ENCODE data around the gene DNAJC1. TPM values are rescaled to one million over a fixed set of nuclear protein-coding genes. Genes with fewer than 3 reads are reported as not detected.

DNAJC1 gene
- total and polyA plus RNA-seq, 10 of the 15 experiments (the other 5 are each of a cell fraction or from before 2014, with no cell fraction given): 2.5 to 39.3 (median 20.4) TPM

- H3K4me1 ChIP-seq (ENCODE audit: control insufficient read depth, insufficient read depth, low read length): no peaks in the 10 kb centered on the region
- H2AFZ ChIP-seq (ENCODE audit: control insufficient read depth, low read depth, low read length): peak overlapping the region; percentile 1; the same call in 1 of the 2 replicates
- FAIRE-seq (no peak), ATAC-seq (no peak), DNase-seq (ENCODE audit: low read depth, low spot score) (no peak)
- no peaks in the 10 kb centered on the region for H4K20me1 ChIP-seq (ENCODE audit: control insufficient read depth, insufficient read depth)
- H3K27ac ChIP-seq (ENCODE audit: control insufficient read depth, insufficient read depth): no peak overlapping the region
- SMC1A ChIA-PET (ENCODE audit: uncharacterized antibody, unreplicated experiment): interaction anchor here (1.2 kb wide), 1 partner anchor 11 kb away, joined by 3 read pairs; no protein-coding TSS in a partner anchor
- no peak overlapping the region for H3K4me2 ChIP-seq (ENCODE audit: control insufficient read depth, insufficient read depth)
- no peaks in the 10 kb centered on the region for H3K79me2 ChIP-seq (ENCODE audit: control insufficient read depth, insufficient read depth, low read length)
- no peaks in the 10 kb centered on the region for H3K36me3 ChIP-seq (ENCODE audit: control insufficient read depth in 2 of 2, insufficient read depth in 2 of 2, low read length in 1 of 2)
- intact Hi-C loops (cut with micrococcal nuclease; ENCODE audit: unreplicated experiment): no loop called here
- H3K27me3 ChIP-seq (replicated peaks in 1 of 2; ENCODE audit: control insufficient read depth in 2 of 2, insufficient read depth in 2 of 2, low read length in 1 of 2): no peaks in the 10 kb centered on the region
- H3K4me3 ChIP-seq: no peak overlapping the region
- POLR2A ChIA-PET: no interaction called here
- WGBS (ENCODE audit: insufficient coverage, insufficient replicate concordance, low lambda C conversion rate, missing lambda C conversion rate): 0% methylated on average over 3 of the region's 3 CpGs
- no peaks in the 10 kb centered on the region for H3K9me3 ChIP-seq (replicated peaks; ENCODE audit: control insufficient read depth, insufficient read depth, low read length)
- in situ Hi-C loops (cut with MboI): no loop called here
- no peak overlapping the region for H3K9ac ChIP-seq (ENCODE audit: control insufficient read depth, insufficient read depth, low read length)
- no TSS peak for BruUV-seq (replicated peaks)
- RAD21 ChIA-PET (ENCODE audit: unreplicated experiment): no interaction called here
- CTCF ChIA-PET: no interaction called here
- TF ChIP-seq, protein P1, sequence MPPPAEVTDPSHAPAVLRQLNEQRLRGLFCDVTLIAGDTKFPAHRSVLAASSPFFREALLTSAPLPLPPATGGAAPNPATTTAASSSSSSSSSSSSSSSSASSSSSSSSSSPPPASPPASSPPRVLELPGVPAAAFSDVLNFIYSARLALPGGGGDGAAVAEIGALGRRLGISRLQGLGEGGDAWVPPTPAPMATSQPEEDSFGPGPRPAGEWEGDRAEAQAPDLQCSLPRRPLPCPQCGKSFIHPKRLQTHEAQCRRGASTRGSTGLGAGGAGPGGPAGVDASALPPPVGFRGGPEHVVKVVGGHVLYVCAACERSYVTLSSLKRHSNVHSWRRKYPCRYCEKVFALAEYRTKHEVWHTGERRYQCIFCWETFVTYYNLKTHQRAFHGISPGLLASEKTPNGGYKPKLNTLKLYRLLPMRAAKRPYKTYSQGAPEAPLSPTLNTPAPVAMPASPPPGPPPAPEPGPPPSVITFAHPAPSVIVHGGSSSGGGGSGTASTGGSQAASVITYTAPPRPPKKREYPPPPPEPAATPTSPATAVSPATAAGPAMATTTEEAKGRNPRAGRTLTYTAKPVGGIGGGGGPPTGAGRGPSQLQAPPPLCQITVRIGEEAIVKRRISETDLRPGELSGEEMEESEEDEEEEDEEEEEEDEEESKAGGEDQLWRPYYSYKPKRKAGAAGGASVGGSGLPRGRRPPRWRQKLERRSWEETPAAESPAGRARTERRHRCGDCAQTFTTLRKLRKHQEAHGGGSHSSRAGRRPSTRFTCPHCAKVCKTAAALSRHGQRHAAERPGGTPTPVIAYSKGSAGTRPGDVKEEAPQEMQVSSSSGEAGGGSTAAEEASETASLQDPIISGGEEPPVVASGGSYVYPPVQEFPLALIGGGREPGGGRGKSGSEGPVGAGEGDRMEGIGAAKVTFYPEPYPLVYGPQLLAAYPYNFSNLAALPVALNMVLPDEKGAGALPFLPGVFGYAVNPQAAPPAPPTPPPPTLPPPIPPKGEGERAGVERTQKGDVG (CRISPR knock-in tag; IDR thresholded peaks at IDR 0.05): no peak
- TF ChIP-seq, protein P2, sequence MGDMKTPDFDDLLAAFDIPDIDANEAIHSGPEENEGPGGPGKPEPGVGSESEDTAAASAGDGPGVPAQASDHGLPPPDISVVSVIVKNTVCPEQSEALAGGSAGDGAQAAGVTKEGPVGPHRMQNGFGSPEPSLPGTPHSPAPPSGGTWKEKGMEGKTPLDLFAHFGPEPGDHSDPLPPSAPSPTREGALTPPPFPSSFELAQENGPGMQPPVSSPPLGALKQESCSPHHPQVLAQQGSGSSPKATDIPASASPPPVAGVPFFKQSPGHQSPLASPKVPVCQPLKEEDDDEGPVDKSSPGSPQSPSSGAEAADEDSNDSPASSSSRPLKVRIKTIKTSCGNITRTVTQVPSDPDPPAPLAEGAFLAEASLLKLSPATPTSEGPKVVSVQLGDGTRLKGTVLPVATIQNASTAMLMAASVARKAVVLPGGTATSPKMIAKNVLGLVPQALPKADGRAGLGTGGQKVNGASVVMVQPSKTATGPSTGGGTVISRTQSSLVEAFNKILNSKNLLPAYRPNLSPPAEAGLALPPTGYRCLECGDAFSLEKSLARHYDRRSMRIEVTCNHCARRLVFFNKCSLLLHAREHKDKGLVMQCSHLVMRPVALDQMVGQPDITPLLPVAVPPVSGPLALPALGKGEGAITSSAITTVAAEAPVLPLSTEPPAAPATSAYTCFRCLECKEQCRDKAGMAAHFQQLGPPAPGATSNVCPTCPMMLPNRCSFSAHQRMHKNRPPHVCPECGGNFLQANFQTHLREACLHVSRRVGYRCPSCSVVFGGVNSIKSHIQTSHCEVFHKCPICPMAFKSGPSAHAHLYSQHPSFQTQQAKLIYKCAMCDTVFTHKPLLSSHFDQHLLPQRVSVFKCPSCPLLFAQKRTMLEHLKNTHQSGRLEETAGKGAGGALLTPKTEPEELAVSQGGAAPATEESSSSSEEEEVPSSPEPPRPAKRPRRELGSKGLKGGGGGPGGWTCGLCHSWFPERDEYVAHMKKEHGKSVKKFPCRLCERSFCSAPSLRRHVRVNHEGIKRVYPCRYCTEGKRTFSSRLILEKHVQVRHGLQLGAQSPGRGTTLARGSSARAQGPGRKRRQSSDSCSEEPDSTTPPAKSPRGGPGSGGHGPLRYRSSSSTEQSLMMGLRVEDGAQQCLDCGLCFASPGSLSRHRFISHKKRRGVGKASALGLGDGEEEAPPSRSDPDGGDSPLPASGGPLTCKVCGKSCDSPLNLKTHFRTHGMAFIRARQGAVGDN (IDR thresholded peaks at IDR 0.05): no peak
- no peak for TF ChIP-seq E2F8 (IDR thresholded peaks at IDR 0.05; ENCODE audit: low read depth, partially characterized antibody)
- TF ChIP-seq SMC3 (IDR thresholded peaks at IDR 0.05; ENCODE audit: borderline replicate concordance, low read length): no peak
- no peak for TF ChIP-seq NFYA (IDR thresholded peaks at IDR 0.05; ENCODE audit: borderline replicate concordance, low read depth, low read length)
- no peak for TF ChIP-seq STAT1 (conservative IDR thresholded peaks at IDR 0.05)
- TF ChIP-seq SIX5 (IDR thresholded peaks at IDR 0.05; ENCODE audit: low read depth, low read length, severe bottlenecking): no peak
- no peak for TF ChIP-seq GABPA (IDR thresholded peaks at IDR 0.05; ENCODE audit: low read depth)
- TF ChIP-seq CREM (IDR thresholded peaks at IDR 0.05; ENCODE audit: low read depth): no peak
- TF ChIP-seq CEBPB (IDR thresholded peaks at IDR 0.05; ENCODE audit: borderline replicate concordance in 1 of 2, low read depth in 2 of 2, low read length in 2 of 2): no peak
- TF ChIP-seq SMARCA5 (IDR thresholded peaks at IDR 0.05): no peak
- no peak for TF ChIP-seq FOXM1 (IDR thresholded peaks at IDR 0.05; ENCODE audit: low read depth, low read length)
- no peak for TF ChIP-seq YY1 (IDR thresholded peaks at IDR 0.05; ENCODE audit: low read depth, low read length)
- no peak for TF ChIP-seq HDAC2 (IDR thresholded peaks at IDR 0.05)
- TF ChIP-seq NFIC (IDR thresholded peaks at IDR 0.05; ENCODE audit: low read depth, low read length): no peak
- no peak for TF ChIP-seq RAD51 (IDR thresholded peaks at IDR 0.05)
These were observed 20.0 kb upstream of the DNAJC1 start for GRCh38 chr10:22023508-22023907.

Data from GM12878 (cell line).